NCI-H2227 (cell line): ENCODE data around the gene CUL5.
"Not testable (repeated sequence)": the region's sequence is repeated elsewhere in the genome, so short reads cannot be mapped to it uniquely, and the experiment has no call there.

Experiments used
- DNase-seq: peaks from one replicate; lab custom pipeline; 2025; ENCODE audit not compliant: unreplicated experiment; lab: John Stamatoyannopoulos, UW

The CUL5 gene

GRCh38 chr11:108111126-108111525 is 102.4 kb downstream of the CUL5 start:
- DNase-seq = no peak

- no peak for DNase-seq
Measured at GRCh38 chr11:108112057-108112456, 103.4 kb downstream of the CUL5 start.

DNA sequence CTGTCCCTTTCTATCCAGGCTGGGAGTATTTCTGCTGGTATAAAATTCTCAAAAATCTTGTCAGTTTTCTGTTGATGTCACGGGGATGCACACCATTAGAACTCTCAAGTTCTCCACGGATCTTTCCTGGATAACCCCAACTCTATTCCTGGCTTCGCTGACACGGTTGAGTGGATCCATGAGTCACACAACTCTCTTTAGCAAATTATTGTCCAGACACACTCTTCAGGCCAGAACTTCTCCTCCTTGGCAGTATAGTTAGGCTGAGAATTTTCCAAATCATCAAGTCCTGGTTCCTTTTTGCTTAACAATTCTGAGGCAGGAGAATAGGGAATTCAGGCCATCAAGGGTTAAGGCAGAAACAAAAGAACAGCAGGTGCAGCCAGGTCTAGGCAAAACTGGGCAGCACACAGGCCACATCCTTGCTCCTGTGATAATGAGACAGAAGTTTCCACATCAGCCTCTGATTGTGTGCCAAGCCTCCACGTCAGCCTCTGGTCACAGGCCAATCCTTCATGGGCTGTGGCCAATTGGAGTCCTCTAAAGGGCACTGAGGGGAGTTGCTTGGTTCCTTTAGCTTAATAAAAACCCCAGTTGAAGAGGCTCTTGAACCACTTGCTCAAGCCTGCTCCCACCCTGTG is 106.9 kb downstream of the CUL5 start:
- DNase-seq = peak; percentile 14

DNA sequence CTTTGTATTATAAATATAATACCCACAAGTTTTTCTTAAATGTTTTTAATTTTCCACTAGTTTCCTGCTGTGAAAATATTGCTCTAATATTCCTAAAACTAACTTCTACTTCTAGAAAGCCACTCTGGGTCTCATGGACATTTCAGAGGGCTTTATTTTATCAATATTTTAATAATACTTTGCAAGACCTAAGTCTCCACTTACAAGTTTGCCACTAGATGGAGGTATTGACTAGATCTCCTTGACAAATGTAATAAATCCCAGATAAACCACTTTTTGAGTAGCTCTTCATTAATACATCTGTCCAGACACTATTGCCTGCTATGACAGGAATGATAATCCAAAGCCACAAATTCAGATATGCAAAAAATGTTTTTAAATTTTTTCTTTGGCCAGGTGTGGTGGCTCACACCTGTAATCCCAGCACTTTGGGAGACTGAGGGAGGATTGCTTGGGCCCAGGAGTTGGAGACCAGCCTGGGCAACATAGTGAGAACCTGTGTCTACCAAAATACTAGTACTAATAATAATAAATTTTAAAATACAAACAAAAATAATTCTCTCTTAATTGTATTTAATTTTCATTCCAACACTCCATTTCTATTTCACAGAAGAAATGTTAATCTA is 109.2 kb downstream of the CUL5 start:
- DNase-seq = peak; percentile 20

- DNase-seq = not testable (repeated sequence)
Measured at GRCh38 chr11:108120936-108121273, 112.2 kb downstream of the CUL5 start.

DNA sequence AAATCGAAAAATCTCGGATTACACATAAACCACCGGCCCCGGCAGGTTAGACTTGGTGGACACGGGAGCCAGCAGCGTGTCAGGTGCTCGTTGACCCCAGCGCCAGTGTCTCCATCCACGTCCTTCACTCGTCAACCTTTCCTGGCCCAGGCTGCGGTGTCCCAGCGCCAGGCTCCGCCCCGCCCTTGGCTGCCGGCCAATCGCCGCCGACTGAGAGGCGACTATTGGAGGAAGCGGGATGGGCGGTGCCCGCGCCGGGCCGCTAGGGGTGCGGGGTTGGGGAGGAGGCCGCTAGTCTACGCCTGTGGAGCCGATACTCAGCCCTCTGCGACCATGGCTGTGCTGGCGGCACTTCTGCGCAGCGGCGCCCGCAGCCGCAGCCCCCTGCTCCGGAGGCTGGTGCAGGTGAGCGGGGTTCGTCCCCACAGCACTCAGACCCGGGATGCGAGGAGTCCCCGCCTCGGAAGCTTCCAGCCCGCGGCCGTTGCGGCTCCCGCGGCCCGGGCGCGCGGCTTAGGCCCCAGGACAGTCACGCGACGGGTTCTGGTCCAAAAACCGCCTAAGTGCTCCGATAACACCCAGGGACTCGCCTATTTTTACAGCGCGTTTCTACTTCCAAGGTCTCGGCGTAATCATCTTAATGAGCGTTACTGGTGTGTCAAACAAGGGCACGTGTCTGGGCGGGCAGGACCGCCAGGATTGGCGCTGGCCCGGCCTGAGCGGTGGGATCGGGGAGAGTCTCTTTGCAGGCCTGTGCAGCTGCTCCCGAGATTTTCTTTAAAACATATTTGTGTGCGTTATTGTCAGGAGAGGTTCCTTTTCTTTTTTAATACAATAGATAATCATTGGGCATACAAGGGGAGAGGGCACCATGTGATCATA is 112.8 kb downstream of the CUL5 start, which contains the start of gene ACAT1:
TSS of gene ACAT1 (plus strand) at position 294 of the 882 bp plus-strand sequence. CDS start at position 334, 40 bp downstream.
- DNase-seq = peak; percentile 89

DNA sequence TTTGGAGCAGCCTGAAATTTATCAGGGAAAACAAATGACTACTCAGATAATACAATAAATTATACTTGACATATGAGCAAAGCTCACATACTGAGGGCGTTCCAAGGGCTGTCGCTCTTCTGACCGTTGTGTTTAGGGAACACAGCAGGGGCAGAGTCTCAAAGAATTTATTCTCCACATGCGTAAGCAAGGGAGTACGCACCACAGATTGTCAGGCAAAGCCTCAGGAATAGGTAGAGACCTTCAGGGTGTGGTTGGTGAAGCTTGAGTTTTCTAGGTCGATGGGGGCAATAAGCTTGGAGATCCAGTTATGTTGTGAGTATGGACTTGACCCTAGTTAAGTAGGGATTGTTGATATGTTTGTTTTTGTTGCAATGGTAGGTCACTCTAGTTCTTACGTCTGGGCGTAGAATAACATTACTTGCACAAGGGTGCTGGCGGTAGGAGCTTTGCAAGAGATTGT is 113.5 kb downstream of the CUL5 start:
- DNase-seq = peak; percentile 69

GRCh38 chr11:108125096-108125495 is 116.4 kb downstream of the CUL5 start:
- peak; percentile 23 for DNase-seq

DNA sequence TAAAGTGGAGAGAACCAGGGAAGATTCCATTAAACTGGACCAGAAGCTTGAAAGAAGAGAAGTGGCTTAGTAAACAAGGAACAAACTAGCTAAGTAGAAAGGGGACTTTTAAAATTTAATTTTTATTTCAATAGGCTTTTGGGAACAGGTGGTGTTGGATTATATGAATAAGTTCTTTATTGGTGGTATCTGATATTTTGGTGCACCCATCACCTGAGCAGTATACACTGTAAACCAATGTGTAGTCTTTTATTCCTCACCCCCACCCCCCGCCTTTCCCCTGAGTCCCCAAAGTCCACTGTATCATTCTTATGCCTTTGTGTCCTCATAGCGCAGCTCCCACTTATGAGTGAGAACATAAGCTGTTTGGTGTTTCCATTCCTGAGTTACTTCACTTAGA is 120.1 kb downstream of the CUL5 start:
- DNase-seq = no peak

GRCh38 chr11:108131993-108132392 is 123.3 kb downstream of the CUL5 start:
- DNase-seq = no peak

DNA sequence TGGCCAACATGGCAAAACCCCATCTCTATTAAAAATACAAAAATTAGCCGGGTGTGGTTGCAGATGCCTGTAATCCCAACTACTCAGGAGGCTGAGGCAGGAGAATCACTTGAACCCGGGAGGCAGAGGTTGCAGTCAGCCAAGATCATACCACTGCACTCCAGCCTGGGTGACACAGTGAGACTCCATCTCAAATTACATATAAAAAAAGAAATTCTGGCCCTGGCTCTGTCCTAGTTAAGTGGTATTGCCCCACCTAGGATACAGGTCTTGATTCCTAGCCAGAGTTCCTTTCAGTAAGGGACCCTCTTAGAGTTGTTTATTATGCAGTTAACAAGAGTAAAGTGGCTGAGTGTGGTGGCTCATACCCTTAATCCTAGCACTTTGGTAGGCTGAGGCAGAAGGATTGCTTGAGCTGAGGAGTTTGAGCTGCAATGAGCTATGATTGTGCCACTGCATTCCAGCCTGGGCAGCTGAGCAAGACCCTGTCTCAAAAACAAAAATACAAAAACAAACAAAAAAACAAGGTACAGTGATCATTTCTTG is 124.4 kb downstream of the CUL5 start:
- not testable (repeated sequence) for DNase-seq

GRCh38 chr11:108135845-108136544 is 127.3 kb downstream of the CUL5 start:
- no peak for DNase-seq

- no peak for DNase-seq
Measured at GRCh38 chr11:108137212-108137611, 128.5 kb downstream of the CUL5 start.

- DNase-seq = no peak
Measured at GRCh38 chr11:108142304-108142703, 133.6 kb downstream of the CUL5 start.

DNA sequence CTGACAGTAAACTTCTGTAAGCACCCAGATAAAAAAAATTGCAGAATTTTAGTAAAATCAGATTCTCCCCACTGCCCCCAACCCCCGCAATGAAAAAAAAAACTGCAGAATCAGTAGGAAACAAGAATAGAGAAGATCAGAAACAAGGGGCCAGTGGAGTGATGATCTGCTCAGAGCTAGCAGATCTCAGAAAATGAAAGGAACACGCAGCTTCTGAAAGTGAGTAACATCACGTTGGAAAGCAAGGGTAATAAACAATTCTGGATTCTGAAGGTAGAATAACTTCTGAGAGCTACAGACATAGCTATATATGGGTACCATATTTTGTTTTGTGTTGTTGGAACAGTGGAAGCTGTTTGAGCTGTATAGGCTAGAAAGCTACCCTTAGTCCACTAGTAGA is 135.9 kb downstream of the CUL5 start:
- DNase-seq = no peak

DNA sequence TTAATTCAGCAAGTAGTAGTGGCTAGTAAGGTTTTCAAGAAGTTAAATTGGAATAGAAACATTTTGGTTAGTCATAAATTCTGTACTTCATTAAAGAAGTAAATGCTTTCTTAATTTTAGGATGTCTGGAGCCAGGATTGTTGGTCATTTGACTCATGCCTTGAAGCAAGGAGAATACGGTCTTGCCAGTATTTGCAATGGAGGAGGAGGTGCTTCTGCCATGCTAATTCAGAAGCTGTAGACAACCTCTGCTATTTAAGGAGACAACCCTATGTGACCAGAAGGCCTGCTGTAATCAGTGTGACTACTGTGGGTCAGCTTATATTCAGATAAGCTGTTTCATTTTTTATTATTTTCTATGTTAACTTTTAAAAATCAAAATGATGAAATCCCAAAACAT is 138.5 kb downstream of the CUL5 start:
- no peak for DNase-seq

DNA sequence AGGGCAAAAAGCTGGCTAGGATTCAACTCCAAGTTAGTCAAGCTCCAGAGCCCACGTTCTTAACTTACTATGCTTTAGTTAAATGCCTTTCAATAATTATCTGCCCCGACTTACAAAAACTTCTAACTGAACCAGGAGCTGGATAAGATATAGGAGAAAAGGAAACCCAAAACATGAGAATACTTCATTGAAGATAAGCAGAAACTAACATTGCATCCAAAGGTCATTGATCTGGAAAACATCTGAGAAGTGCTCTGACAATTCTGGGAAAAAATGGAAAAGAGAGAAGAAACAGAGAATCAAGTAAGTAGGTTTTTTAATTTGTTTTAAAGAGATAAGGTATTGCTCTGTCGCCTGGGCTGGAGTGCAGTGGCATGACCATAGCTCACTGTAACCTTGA is 139.9 kb downstream of the CUL5 start:
- DNase-seq = no peak

- no peak for DNase-seq
Measured at GRCh38 chr11:108154591-108154990, 145.9 kb downstream of the CUL5 start.
